NB4 (cell line): ENCODE results near the gene NOL6.
A peak's percentile ranks its signal among the peaks of the same experiment; 100 is the strongest.
"Not testable (repeated sequence)": the region's sequence is repeated elsewhere in the genome, so short reads cannot be mapped to it uniquely, and the experiment has no call there.

Experiments used
- DNase-seq: peaks from one replicate; pipeline ENCODE4 v3.0.0; 2010; ENCODE audit warnings: low read depth
- H3K4me3 ChIP-seq: one replicate; pipeline ENCODE4 v1.5.1; 2011; ENCODE audit warnings: mild to moderate bottlenecking, low read depth, low read length, moderate library complexity
- CTCF ChIP-seq: IDR thresholded peaks from one replicate; pipeline ENCODE4 v1.5.1; 2012; ENCODE audit warnings: low read depth, low read length
- MYC ChIP-seq: IDR thresholded peaks from 2 replicates; pipeline ENCODE4 v1.6.1; 2011; ENCODE audit warnings: low read depth, low read length
- POLR2A ChIP-seq: IDR thresholded peaks from 2 replicates; pipeline ENCODE4 v1.6.1; 2011; ENCODE audit warnings: mild to moderate bottlenecking; ENCODE audit not compliant: insufficient read length; ENCODE audit errors: extremely low read depth
- TF ChIP-seq, protein P1 (sequence below): IDR thresholded peaks from 2 replicates; pipeline ENCODE4 v1.6.1; 2011; ENCODE audit warnings: low read depth, low read length

NOL6 gene

DNA sequence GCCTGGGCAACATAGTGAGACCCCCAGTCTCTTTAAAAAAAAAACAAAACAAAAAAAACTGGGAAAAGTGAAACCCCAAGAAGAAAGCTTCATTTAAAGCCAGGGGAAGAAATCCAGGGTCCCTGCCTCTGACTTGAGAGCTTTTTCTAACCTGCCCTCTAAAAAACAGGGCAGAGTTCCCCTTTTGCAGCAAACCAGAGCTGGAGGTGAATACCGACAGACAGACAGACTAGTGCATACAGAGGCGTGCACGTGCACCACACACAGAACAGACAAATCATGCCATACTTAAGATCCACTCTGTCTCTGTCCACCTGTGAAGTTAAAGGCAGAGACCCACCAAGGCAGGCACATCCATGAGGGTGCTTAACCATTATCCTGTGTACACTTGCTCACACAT is 14.6 kb downstream of the NOL6 start:
- DNase-seq, result no peak
- no peak overlapping the region for H3K4me3 ChIP-seq

DNA sequence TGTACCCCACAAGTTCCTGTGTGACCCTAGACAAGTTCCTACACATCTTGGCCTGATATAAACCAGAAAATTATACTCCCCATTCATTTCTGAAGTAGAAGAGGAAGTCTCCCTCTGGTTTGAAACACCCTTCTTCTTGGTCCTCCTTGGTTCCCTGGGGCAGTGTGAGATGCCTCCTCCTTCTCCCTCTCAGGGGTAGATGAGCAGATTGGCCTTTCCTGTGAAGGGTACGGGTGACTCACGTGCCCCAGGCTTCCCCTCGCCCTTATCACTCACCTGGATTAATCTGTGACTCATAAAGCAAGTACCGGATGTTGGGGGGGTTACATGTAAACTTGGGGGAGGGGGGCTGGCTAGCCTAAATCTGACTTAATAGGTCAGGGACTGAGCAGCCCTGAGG is 15.3 kb downstream of the NOL6 start:
- DNase-seq, result peak; percentile 63
- no peak for TF ChIP-seq POLR2A
- TF ChIP-seq MYC, result no peak
- TF ChIP-seq CTCF, result no peak
- TF ChIP-seq, protein P1, sequence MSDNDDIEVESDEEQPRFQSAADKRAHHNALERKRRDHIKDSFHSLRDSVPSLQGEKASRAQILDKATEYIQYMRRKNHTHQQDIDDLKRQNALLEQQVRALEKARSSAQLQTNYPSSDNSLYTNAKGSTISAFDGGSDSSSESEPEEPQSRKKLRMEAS, result no peak

More for the DNA sequence above, 14.6 kb downstream of the NOL6 start:
- TF ChIP-seq POLR2A, result no peak
- TF ChIP-seq MYC, result no peak
- TF ChIP-seq, protein P1, result no peak
- no peak for TF ChIP-seq CTCF

DNA sequence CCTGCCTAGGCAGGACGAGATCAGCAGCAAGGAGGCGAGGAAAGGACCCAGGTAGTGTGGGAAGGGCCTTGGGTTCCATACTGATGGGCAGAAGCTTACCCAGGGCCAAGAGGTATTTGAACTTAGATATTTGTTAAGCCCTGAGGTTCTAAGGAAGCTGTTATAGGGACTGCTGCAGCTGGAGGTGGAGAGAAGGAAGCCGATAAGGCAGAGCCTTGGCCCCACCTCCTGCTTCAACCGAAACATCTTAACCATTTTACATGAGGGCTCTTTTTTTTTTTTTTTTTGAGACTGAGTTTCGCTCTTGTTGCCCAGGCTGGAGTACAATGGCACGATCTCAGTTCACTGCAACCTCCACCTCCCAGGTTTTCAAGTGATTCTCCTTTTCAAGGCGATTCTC is 17.8 kb downstream of the NOL6 start:
- DNase-seq, result no peak
- TF ChIP-seq, protein P1, result no peak
- TF ChIP-seq POLR2A, result no peak
- TF ChIP-seq CTCF, result no peak
- no peak for TF ChIP-seq MYC
- H3K4me3 ChIP-seq, result no peak overlapping the region

More for the DNA sequence above, 15.3 kb downstream of the NOL6 start:
- H3K4me3 ChIP-seq, result no peak overlapping the region

DNA sequence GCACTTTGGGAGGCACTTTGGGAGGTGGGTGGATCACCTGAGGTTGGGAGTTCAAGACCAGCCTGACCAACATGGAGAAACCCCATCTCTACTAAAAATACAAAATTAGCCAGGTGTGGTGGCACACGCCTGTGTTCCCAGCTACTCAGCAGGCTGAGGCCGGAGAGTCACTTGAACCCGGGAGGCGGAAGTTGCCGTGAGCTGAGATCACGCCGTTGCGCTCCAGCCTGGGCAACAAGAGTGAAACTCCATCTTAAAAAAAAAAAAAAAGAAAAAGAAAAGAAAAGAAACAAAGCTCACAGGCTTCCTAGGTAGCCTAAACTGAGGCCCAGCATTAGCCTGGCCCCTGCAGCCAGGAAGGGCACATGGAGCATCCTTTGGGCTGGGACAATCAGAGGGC is 18.3 kb downstream of the NOL6 start:
- DNase-seq, H3K4me3 ChIP-seq: not testable (repeated sequence)

DNA sequence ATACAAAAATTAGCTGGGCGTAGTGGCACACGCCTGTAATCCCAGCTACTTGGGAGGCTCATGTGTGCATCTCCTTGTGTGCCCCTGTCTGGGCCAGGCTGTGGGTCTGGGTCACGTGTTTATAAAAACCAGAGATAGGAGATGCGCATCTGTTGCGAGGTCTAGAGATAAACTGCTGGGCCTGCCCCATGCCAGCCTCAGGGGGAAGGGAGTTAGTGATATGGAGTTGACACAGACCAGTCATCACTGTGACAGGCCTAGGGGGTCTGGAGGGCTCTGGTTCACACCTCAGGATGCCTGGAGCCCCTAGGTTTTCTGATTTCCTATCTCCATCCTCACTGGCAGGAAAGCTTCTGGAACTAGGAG is 19.1 kb downstream of the NOL6 start:
- DNase-seq, H3K4me3 ChIP-seq: not testable (repeated sequence)

DNA sequence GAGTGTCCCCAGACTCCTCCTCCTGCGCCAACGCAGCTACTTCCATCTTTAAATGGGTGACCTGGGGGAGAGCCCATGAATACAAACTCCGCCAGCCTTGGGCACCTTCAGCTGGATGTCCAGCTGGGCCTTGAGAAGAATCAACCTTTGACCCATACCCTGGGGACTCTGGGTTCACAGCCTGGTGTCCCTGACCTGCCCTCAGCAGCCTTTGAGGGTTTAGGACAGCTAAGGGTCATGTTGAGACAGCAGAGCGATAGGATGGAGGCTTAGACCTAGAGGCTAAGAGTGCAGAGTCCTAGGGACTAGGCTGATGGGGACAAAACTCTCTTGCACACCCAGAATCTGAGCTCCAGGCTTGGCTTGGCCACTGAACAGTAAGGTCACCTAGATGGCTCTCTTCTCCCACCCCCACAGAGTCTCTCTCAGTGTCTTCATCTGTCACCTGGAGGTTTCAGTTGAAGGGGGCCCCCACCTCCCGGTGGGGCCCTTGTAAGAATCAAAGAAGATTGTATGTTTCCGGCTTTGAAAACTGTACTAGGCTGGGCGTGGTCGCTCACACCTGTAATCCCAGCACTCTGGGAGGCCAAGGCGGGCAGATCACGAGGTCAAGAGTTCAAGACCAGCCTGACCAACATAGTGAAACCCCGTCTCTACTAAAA is 19.6 kb downstream of the NOL6 start:
- no peak overlapping the region for H3K4me3 ChIP-seq
- DNase-seq, result no peak
- TF ChIP-seq, protein P1, result no peak
- no peak for TF ChIP-seq MYC
- TF ChIP-seq POLR2A, result no peak
- no peak for TF ChIP-seq CTCF

DNA sequence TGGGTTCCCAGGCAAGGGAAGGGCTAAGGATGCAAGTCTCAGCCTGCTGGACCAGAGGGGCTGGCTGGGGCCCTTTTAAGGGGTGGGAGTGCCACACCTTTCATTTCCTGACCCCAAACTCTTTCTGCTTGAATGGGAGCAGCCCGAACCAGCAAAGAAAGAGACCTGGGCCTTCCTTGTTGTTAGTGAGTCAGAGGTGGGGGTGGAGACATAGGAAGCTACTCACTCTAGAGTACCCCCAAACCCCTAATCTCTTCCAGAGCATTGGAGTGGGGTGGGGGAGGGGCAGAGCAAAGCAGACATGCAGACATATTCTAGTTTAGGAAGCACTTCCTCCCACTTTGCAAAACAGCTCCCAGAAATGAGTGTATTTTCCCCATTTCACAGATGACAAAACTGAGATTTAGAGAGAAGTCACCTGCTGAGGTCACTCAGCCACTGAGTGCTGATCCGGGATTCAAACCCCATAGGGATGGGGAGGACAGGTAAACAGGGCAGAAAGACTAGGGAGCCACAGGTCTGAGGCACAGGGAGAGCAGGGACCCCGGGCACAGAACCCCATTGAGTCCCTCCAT is 20.4 kb downstream of the NOL6 start:
- DNase-seq, result peak; percentile 53
- TF ChIP-seq MYC (no peak), POLR2A (no peak), CTCF (no peak)
- TF ChIP-seq, protein P1, result no peak
- H3K4me3 ChIP-seq, result no peak overlapping the region
